ENCODE measurements around the gene ZEB1.

ZEB1 gene

DNA sequence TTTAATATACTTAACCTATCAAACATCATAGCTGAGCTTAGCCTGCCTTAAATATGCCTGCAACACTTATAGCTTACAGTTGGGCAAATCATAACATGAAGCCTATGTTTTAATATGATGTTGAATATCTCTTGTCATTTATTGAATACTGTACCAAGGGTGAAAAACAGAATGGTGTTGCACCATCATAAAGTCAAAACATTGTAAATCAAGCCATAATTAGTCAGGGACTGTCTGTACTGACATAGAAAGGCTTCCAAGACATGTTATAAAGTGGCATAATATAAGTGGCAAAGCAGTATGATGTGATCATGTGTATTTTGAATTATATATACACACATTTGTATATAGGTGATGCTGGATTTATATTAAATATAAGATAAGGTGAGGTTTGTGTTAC is 140.0 kb downstream of the ZEB1 start:
- no peak for DNase-seq
- no peaks in the 10 kb centered on the region for H3K27me3 ChIP-seq (replicated peaks in 2 of 5; ENCODE audit: control insufficient read depth in 4 of 5, insufficient read depth in 5 of 5, low read length in 4 of 5)
- H3K9me3 ChIP-seq (ENCODE audit: control extremely low read depth in 1 of 5, control insufficient read depth in 4 of 5, insufficient read depth in 2 of 5, low read depth in 1 of 5, low read length in 4 of 5) = peaks cover 6 to 33% (median 9%) of the 10 kb centered on the region in 5 experiments
- H3K4me1 ChIP-seq (ENCODE audit: control extremely low read depth in 1 of 4, control insufficient read depth in 4 of 4, insufficient read depth in 4 of 4, low read length in 3 of 4) = no peaks in the 10 kb centered on the region
- peaks cover 21 to 33% (median 23%) of the 10 kb centered on the region in 4 experiments for H3K36me3 ChIP-seq (ENCODE audit: control insufficient read depth in 4 of 4, insufficient read depth in 4 of 4, low read length in 3 of 4)
- POLR2A ChIA-PET = no interaction called here
- CTCF ChIA-PET = no interaction called here
- no peak overlapping the region for H3K4me3 ChIP-seq (ENCODE audit: control insufficient read depth in 1 of 7, extremely low read depth in 1 of 7, insufficient read depth in 4 of 7, low read depth in 2 of 7, low read length in 6 of 7)
- no peak overlapping the region for H3K27ac ChIP-seq (ENCODE audit: insufficient read depth in 1 of 2, low read depth in 1 of 2, low read length in 2 of 2, poor library complexity in 1 of 2, severe bottlenecking in 2 of 2)

DNA sequence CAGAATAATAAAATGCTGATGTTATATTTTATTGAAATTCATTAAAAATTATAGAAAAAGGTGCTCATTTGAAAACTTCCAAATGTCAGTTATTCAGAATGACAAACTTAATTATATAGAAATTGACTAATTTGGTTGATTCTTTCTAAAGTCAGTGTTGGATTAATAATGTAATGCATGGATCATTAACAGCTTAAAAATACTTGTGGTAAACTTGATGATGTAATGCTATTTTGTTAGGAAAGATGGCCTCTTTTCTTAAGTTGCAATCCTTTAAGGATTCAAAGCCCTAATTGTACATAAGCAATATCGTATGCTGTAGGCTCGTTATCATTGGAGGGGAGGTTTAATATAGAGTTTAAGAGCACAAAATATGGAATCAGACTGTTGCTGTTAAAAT is 141.2 kb downstream of the ZEB1 start:
- no peak for DNase-seq
- peaks cover 21 to 45% (median 28%) of the 10 kb centered on the region in 4 experiments for H3K36me3 ChIP-seq (ENCODE audit: control insufficient read depth in 4 of 4, insufficient read depth in 4 of 4, low read length in 3 of 4)
- peaks cover 6 to 45% (median 15%) of the 10 kb centered on the region in 5 experiments for H3K9me3 ChIP-seq (ENCODE audit: control extremely low read depth in 1 of 5, control insufficient read depth in 4 of 5, insufficient read depth in 2 of 5, low read depth in 1 of 5, low read length in 4 of 5)
- H3K27me3 ChIP-seq (replicated peaks in 2 of 5; ENCODE audit: control insufficient read depth in 4 of 5, insufficient read depth in 5 of 5, low read length in 4 of 5) = no peaks in the 10 kb centered on the region
- WGBS (ENCODE audit: insufficient coverage) = 100% methylated on average over 1 of the region's 2 CpGs
- peak overlapping the region in 1 of 7 experiments; percentile 15 for H3K4me3 ChIP-seq (ENCODE audit: control insufficient read depth in 1 of 7, extremely low read depth in 1 of 7, insufficient read depth in 4 of 7, low read depth in 2 of 7, low read length in 6 of 7)
- CTCF ChIA-PET = no interaction called here
- H3K4me1 ChIP-seq (ENCODE audit: control extremely low read depth in 1 of 4, control insufficient read depth in 4 of 4, insufficient read depth in 4 of 4, low read length in 3 of 4) = no peaks in the 10 kb centered on the region
- no peak overlapping the region for H3K27ac ChIP-seq (ENCODE audit: insufficient read depth in 1 of 2, low read depth in 1 of 2, low read length in 2 of 2, poor library complexity in 1 of 2, severe bottlenecking in 2 of 2)
- POLR2A ChIA-PET = no interaction called here

DNA sequence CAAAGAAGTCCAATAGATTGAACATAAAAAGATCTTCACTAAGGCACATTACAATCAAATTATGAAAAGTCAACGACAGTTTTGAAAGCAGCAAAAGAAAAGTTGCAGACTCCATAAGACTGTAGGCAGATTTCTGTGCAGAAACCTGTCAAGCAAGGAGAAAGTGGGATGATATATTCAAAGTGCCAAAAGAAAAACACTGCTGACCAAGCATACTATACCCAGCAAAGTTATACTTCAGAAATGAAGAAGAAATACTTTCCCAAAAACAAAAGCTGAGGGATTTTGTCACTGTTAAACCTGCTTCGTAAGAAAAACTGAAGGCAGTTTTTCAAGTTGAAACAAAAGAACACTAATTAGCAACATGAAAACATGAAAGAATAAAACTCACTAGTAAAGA is 145.5 kb downstream of the ZEB1 start:
- whole genome bisulfite sequencing (ENCODE audit: insufficient coverage) = 80% methylated on average over 1 of the region's 2 CpGs
- H3K9me3 ChIP-seq (ENCODE audit: control extremely low read depth in 1 of 5, control insufficient read depth in 4 of 5, insufficient read depth in 2 of 5, low read depth in 1 of 5, low read length in 4 of 5) = peaks cover 6 to 76% (median 31%) of the 10 kb centered on the region in 5 experiments
- DNase-seq = peak in 2 of 3 donors; percentile 70 to 79
- H3K36me3 ChIP-seq (ENCODE audit: control insufficient read depth in 4 of 4, insufficient read depth in 4 of 4, low read length in 3 of 4) = peaks cover 32 to 83% (median 45%) of the 10 kb centered on the region in 4 experiments
- H3K27ac ChIP-seq (ENCODE audit: insufficient read depth in 1 of 2, low read depth in 1 of 2, low read length in 2 of 2, poor library complexity in 1 of 2, severe bottlenecking in 2 of 2) = no peak overlapping the region
- H3K4me3 ChIP-seq (ENCODE audit: control insufficient read depth in 1 of 7, extremely low read depth in 1 of 7, insufficient read depth in 4 of 7, low read depth in 2 of 7, low read length in 6 of 7) = no peak overlapping the region
- no peaks in the 10 kb centered on the region for H3K27me3 ChIP-seq (replicated peaks in 2 of 5; ENCODE audit: control insufficient read depth in 4 of 5, insufficient read depth in 5 of 5, low read length in 4 of 5)
- H3K4me1 ChIP-seq (ENCODE audit: control extremely low read depth in 1 of 4, control insufficient read depth in 4 of 4, insufficient read depth in 4 of 4, low read length in 3 of 4) = no peaks in the 10 kb centered on the region
- POLR2A ChIA-PET = no interaction called here
- CTCF ChIA-PET = no interaction called here

DNA sequence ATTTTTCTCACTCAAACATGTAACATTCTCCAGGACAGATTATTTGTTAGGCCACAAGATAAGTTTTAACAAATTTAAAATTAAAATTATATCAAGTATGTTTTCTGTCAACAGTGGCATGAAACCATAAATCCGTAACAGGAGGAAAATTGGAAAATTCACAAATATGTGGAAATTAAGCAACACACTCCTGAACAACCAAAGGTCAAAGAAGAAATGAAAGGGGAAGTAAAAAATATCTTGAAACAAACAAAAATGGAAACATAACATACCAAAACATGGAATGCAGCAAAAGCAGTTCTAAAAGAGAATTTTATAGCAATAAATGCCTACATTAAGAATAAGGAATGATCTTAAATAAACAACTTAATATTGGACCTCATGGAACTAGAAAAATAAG is 147.3 kb downstream of the ZEB1 start:
- Histone ChIP-seq H3K4me3 (ENCODE audit: control insufficient read depth in 1 of 7, extremely low read depth in 1 of 7, insufficient read depth in 4 of 7, low read depth in 2 of 7, low read length in 6 of 7) (no peak overlapping the region), H3K27me3 (replicated peaks in 2 of 5; ENCODE audit: control insufficient read depth in 4 of 5, insufficient read depth in 5 of 5, low read length in 4 of 5) (no peaks in the 10 kb centered on the region), H3K27ac (ENCODE audit: insufficient read depth in 1 of 2, low read depth in 1 of 2, low read length in 2 of 2, poor library complexity in 1 of 2, severe bottlenecking in 2 of 2) (no peak overlapping the region), H3K9me3 (ENCODE audit: control extremely low read depth in 1 of 5, control insufficient read depth in 4 of 5, insufficient read depth in 2 of 5, low read depth in 1 of 5, low read length in 4 of 5) (peaks cover 4 to 70% (median 31%) of the 10 kb centered on the region in 5 experiments), H3K36me3 (ENCODE audit: control insufficient read depth in 4 of 4, insufficient read depth in 4 of 4, low read length in 3 of 4) (peaks cover 32 to 76% (median 40%) of the 10 kb centered on the region in 4 experiments), H3K4me1 (ENCODE audit: control extremely low read depth in 1 of 4, control insufficient read depth in 4 of 4, insufficient read depth in 4 of 4, low read length in 3 of 4) (no peaks in the 10 kb centered on the region)
- ChIA-PET POLR2A (no interaction called here), CTCF (no interaction called here)
- no peak for DNase-seq
- no CpG with 5 or more reads among the region's 1 CpG for WGBS (ENCODE audit: insufficient coverage)

DNA sequence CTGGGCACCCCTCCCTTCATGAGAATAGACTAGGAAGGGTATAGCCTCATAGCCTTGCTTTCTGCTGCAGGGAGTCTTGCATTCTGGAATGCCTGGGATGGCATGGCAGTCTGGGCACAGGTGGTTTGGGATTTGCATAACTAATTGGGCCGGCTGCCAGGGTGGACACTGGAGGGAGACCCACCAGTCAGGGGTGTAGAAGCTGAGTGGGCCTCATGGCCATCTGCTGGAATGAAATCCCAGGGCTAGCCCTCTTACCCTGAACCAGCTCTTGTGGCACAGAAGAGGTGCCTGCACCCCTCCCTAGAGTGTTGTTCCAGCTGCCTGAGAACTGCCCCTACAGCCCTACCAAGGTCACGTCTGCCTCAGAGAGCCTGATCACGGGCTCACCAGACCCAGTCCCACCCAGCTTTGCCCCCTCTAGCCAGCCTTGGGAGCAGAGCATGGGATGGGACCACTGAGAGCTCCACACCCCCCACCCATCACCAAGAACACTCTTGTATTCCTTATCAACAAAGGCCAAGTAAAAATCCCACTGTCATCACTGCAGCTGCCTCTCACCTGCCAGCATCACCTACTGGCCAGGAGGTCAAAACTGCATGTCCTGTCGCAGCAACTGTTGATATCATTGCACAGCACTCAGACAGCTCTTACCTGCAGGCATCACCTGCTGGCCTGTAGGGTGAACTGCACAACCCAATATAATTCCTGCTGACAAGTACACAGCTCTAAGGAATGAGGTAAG is 148.9 kb downstream of the ZEB1 start:
- CTCF ChIA-PET = interaction anchor here (1.1 kb wide), 1 partner anchor 223 kb away, joined by 3 read pairs; no protein-coding TSS in a partner anchor
- no peak overlapping the region for H3K4me3 ChIP-seq (ENCODE audit: control insufficient read depth in 1 of 7, extremely low read depth in 1 of 7, insufficient read depth in 4 of 7, low read depth in 2 of 7, low read length in 6 of 7)
- 90% methylated on average over 4 of the region's 4 CpGs for WGBS (ENCODE audit: insufficient coverage)
- POLR2A ChIA-PET = no interaction called here
- H3K9me3 ChIP-seq (ENCODE audit: control extremely low read depth in 1 of 5, control insufficient read depth in 4 of 5, insufficient read depth in 2 of 5, low read depth in 1 of 5, low read length in 4 of 5) = peaks cover 3 to 54% (median 29%) of the 10 kb centered on the region in 5 experiments
- no peaks in the 10 kb centered on the region for H3K27me3 ChIP-seq (replicated peaks in 2 of 5; ENCODE audit: control insufficient read depth in 4 of 5, insufficient read depth in 5 of 5, low read length in 4 of 5)
- H3K36me3 ChIP-seq (ENCODE audit: control insufficient read depth in 4 of 4, insufficient read depth in 4 of 4, low read length in 3 of 4) = peaks cover 20 to 60% (median 30%) of the 10 kb centered on the region in 4 experiments
- H3K4me1 ChIP-seq (ENCODE audit: control extremely low read depth in 1 of 4, control insufficient read depth in 4 of 4, insufficient read depth in 4 of 4, low read length in 3 of 4) = no peaks in the 10 kb centered on the region
- no peak overlapping the region for H3K27ac ChIP-seq (ENCODE audit: insufficient read depth in 1 of 2, low read depth in 1 of 2, low read length in 2 of 2, poor library complexity in 1 of 2, severe bottlenecking in 2 of 2)
- no peak for DNase-seq

DNA sequence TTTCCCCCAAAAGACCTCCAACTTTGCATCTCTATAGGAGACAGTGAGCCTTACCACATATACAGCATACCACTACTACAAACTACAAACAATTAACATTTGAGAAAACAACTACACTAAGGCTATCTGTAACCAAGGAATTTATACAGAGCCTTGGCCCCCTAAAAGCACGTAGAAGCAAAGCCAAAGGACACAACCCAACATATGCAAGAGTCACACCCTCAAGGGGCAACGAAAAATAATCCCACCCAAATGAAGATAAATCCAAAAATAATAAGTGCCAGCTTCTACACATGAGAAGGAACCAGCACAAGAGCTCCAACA is 149.5 kb downstream of the ZEB1 start:
- ChIA-PET CTCF (interaction anchor here (1.1 kb wide), 1 partner anchor 223 kb away, joined by 3 read pairs; no protein-coding TSS in a partner anchor), POLR2A (no interaction called here)
- H3K27me3 ChIP-seq (replicated peaks in 2 of 5; ENCODE audit: control insufficient read depth in 4 of 5, insufficient read depth in 5 of 5, low read length in 4 of 5) = no peaks in the 10 kb centered on the region
- no peak overlapping the region for H3K4me3 ChIP-seq (ENCODE audit: control insufficient read depth in 1 of 7, extremely low read depth in 1 of 7, insufficient read depth in 4 of 7, low read depth in 2 of 7, low read length in 6 of 7)
- H3K36me3 ChIP-seq (ENCODE audit: control insufficient read depth in 4 of 4, insufficient read depth in 4 of 4, low read length in 3 of 4) = peaks cover 15 to 54% (median 25%) of the 10 kb centered on the region in 4 experiments
- H3K9me3 ChIP-seq (ENCODE audit: control extremely low read depth in 1 of 5, control insufficient read depth in 4 of 5, insufficient read depth in 2 of 5, low read depth in 1 of 5, low read length in 4 of 5) = peaks cover 0 to 49% (median 25%) of the 10 kb centered on the region in 5 experiments
- no peaks in the 10 kb centered on the region for H3K4me1 ChIP-seq (ENCODE audit: control extremely low read depth in 1 of 4, control insufficient read depth in 4 of 4, insufficient read depth in 4 of 4, low read length in 3 of 4)
- H3K27ac ChIP-seq (ENCODE audit: insufficient read depth in 1 of 2, low read depth in 1 of 2, low read length in 2 of 2, poor library complexity in 1 of 2, severe bottlenecking in 2 of 2) = no peak overlapping the region
- no CpG with 5 or more reads among the region's 2 CpGs for WGBS (ENCODE audit: insufficient coverage)
- DNase-seq = no peak

DNA sequence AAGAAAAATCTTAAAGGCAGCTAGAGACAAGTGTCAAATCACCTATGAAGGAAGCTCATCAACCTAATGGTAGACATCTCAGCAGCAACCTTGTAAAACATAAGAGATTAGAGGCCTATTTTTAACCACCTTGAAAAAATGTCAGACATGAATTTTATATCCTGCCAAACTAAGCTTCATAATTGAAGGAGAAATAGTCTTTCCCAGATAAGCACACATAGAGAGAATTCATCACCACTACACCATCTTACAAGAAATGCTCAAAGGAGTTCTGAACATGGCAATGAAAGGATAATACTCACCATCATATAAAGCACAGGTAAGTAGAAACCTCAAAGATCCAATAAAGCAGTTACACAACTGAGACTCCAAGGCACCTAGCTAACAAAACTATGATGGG is 156.5 kb downstream of the ZEB1 start:
- Histone ChIP-seq H3K27ac (ENCODE audit: insufficient read depth in 1 of 2, low read depth in 1 of 2, low read length in 2 of 2, poor library complexity in 1 of 2, severe bottlenecking in 2 of 2) (no peak overlapping the region), H3K9me3 (ENCODE audit: control extremely low read depth in 1 of 5, control insufficient read depth in 4 of 5, insufficient read depth in 2 of 5, low read depth in 1 of 5, low read length in 4 of 5) (peaks cover 0 to 26% (median 1%) of the 10 kb centered on the region in 5 experiments), H3K4me3 (ENCODE audit: control insufficient read depth in 1 of 7, extremely low read depth in 1 of 7, insufficient read depth in 4 of 7, low read depth in 2 of 7, low read length in 6 of 7) (no peak overlapping the region), H3K36me3 (ENCODE audit: control insufficient read depth in 4 of 4, insufficient read depth in 4 of 4, low read length in 3 of 4) (peaks cover 0 to 7% (median 2%) of the 10 kb centered on the region in 4 experiments), H3K27me3 (replicated peaks in 2 of 5; ENCODE audit: control insufficient read depth in 4 of 5, insufficient read depth in 5 of 5, low read length in 4 of 5) (no peaks in the 10 kb centered on the region), H3K4me1 (ENCODE audit: control extremely low read depth in 1 of 4, control insufficient read depth in 4 of 4, insufficient read depth in 4 of 4, low read length in 3 of 4) (no peaks in the 10 kb centered on the region)
- DNase-seq = peak in 2 of 3 donors; percentile 29 to 52
- POLR2A ChIA-PET = no interaction called here
- CTCF ChIA-PET = interaction anchor here (0.6 kb wide), 1 partner anchor 22 kb away, joined by 6 read pairs; no protein-coding TSS in a partner anchor
